B cell (primary cell): Measurements from ENCODE around the gene COX17. TPM values are rescaled to one million over a fixed set of nuclear protein-coding genes. Genes with fewer than 3 reads are reported as not detected.

Experiments
- ATAC-seq: fragments of 200-7000 bp; cut with Tn5 transposase; one replicate; pipeline ENCODE4 v1.10.0; 2021; ENCODE audit warnings: low read depth, mild to moderate bottlenecking, moderate number of reproducible peaks, moderate library complexity
- CTCF ChIA-PET: fragments of 350-600 bp; sonication (Branson Sonifier 250); formaldehyde crosslinking; loops from one replicate; lab custom pipeline; 2021; ENCODE audit warnings: antibody characterized with exemption, inconsistent platforms; lab: Charles Lee
- POLR2A ChIA-PET: fragments of 350-600 bp; sonication (Branson Sonifier 250); formaldehyde crosslinking; loops from one replicate; lab custom pipeline; 2021; ENCODE audit warnings: antibody characterized with exemption; lab: Charles Lee
- DNase-seq: peaks from one replicate; pipeline ENCODE4 v3.0.0; 2013
- H2AFZ ChIP-seq: 2 replicates; pipeline ENCODE4 v1.6.1; 2012; ENCODE audit warnings: mild to moderate bottlenecking, low read depth, low read length; ENCODE audit not compliant: insufficient read depth, poor library complexity, severe bottlenecking
- H3K27ac ChIP-seq, 2 donors: 1 replicate in 1 of 2; 2 replicates in 1 of 2; pipeline ENCODE4 v1.5.1; 2012 to 2013; ENCODE audit warnings: low read length in 2 of 2, mild to moderate bottlenecking in 2 of 2, moderate library complexity in 1 of 2
- H3K27me3 ChIP-seq, 4 experiments: fragments of 200-600 bp in 1 of 4; sonication (generic) in 1 of 4; replicated peaks in 1 of 4; 1 replicate in 2 of 4; 2 replicates in 2 of 4; pipeline versions ENCODE4 v1.6.1 to v1.7.0; 2013 to 2016; ENCODE audit warnings: low read length in 3 of 4, mild to moderate bottlenecking in 2 of 4, mixed read lengths in 1 of 4, moderate library complexity in 1 of 4; ENCODE audit not compliant: insufficient read depth in 4 of 4, control insufficient read depth in 3 of 4; ENCODE audit errors: control extremely low read depth in 1 of 4
- H3K36me3 ChIP-seq, 2 experiments: replicated peaks in 1 of 2; 1 replicate in 1 of 2; 2 replicates in 1 of 2; pipeline versions ENCODE4 v1.6.1 to v1.7.1; 2013; ENCODE audit warnings: low read length in 1 of 2; ENCODE audit not compliant: insufficient read depth in 2 of 2, control insufficient read depth in 1 of 2; ENCODE audit errors: control extremely low read depth in 1 of 2, extremely low read depth in 1 of 2
- H3K4me1 ChIP-seq, 2 donors: fragments of 200-600 bp in 1 of 2; sonication (generic) in 1 of 2; 1 replicate in 1 of 2; 2 replicates in 1 of 2; pipeline versions ENCODE4 v1.5.1 to v1.6.1; 2013 to 2017; ENCODE audit warnings: low read length in 2 of 2; ENCODE audit not compliant: control insufficient read depth in 2 of 2, insufficient read depth in 2 of 2
- H3K4me2 ChIP-seq: replicated peaks from 2 replicates; pipeline ENCODE3; 2012; ENCODE audit warnings: mild to moderate bottlenecking, low read depth, low read length; ENCODE audit not compliant: poor library complexity, severe bottlenecking
- H3K4me3 ChIP-seq, 5 experiments: fragments of 200-600 bp in 1 of 5; sonication (generic) in 1 of 5; 1 replicate in 3 of 5; 2 replicates in 2 of 5; pipeline versions ENCODE4 v1.5.1 to v1.7.0; 2011 to 2016; ENCODE audit warnings: low read length in 4 of 5, mild to moderate bottlenecking in 4 of 5, low read depth in 2 of 5, control low read depth in 1 of 5, moderate library complexity in 1 of 5; ENCODE audit not compliant: insufficient read depth in 1 of 5; ENCODE audit errors: control extremely low read depth in 1 of 5, extremely low read depth in 1 of 5
- H3K79me2 ChIP-seq: fragments of 200-600 bp; sonication (generic); one replicate; pipeline ENCODE4 v1.6.0; 2016; ENCODE audit warnings: low read length; ENCODE audit not compliant: control insufficient read depth, insufficient read depth
- H3K9ac ChIP-seq: fragments of 200-600 bp; sonication (generic); 2 replicates; pipeline ENCODE4 v1.6.1; 2017; ENCODE audit warnings: mild to moderate bottlenecking, low read length, moderate library complexity
- H3K9me3 ChIP-seq, 3 donors: one replicate each; pipeline versions ENCODE4 v1.6.1 to v1.7.1; 2013; ENCODE audit warnings: low read length in 2 of 3; ENCODE audit not compliant: control insufficient read depth in 2 of 3, insufficient read depth in 1 of 3; ENCODE audit errors: control extremely low read depth in 1 of 3
- H4K20me1 ChIP-seq: 2 replicates; pipeline ENCODE4 v1.6.0; 2012; ENCODE audit warnings: mild to moderate bottlenecking, low read length; ENCODE audit not compliant: insufficient read depth, control insufficient read depth, poor library complexity, severe bottlenecking
- H3K27ac Mint-ChIP-seq: one replicate; pipeline ENCODE4 v1.8.0; 2021; ENCODE audit warnings: mixed read lengths
- H3K27me3 Mint-ChIP-seq: one replicate; pipeline ENCODE4 v1.8.0; 2021; ENCODE audit warnings: mixed read lengths
- H3K4me1 Mint-ChIP-seq: one replicate; pipeline ENCODE4 v1.8.0; 2021; ENCODE audit warnings: mixed read lengths
- H3K4me3 Mint-ChIP-seq: one replicate; pipeline ENCODE4 v1.8.0; 2021; ENCODE audit warnings: mixed read lengths
- H3K9me3 Mint-ChIP-seq: one replicate; pipeline ENCODE4 v1.8.0; 2022; ENCODE audit warnings: mixed read lengths; ENCODE audit not compliant: insufficient read depth
- CTCF ChIP-seq: fragments of 200-600 bp; IDR thresholded peaks from one replicate; pipeline ENCODE4 v1.8.0; 2022; ENCODE audit warnings: antibody characterized with exemption, mild to moderate bottlenecking
- EZH2 ChIP-seq: IDR thresholded peaks from 2 replicates; pipeline ENCODE4 v1.6.1; 2012; ENCODE audit warnings: borderline replicate concordance, low read depth, mild to moderate bottlenecking, moderate library complexity, low read length; ENCODE audit not compliant: insufficient read depth, poor library complexity, severe bottlenecking
- WGBS: methylation state at CpG from one replicate; pipeline ENCODE4 v1.1.5; 2013; ENCODE audit warnings: missing lambda C conversion rate; ENCODE audit not compliant: insufficient coverage; 5-methylcytosine and 5-hydroxymethylcytosine counted together
- intact Hi-C: fragments of 100-400 bp; cut with micrococcal nuclease; formaldehyde crosslinking; loops from one replicate; pipeline ENCODE4 v1.10.0; 2022
- polyA plus RNA-seq: library from polyadenylated mRNA; depleted of rRNA; stranded (reverse); fragments of >200 nt; gene quantifications from 2 replicates; pipeline ENCODE4 v1.2.3, GENCODE V29; 2012
- total RNA-seq, 2 donors: library from RNA; stranded (reverse); fragments of 120-200 nt in 1 of 2; gene quantifications; 1 replicate in 1 of 2; 2 replicates in 1 of 2; pipeline versions ENCODE4 v1.2.3 to v1.2.4, GENCODE V29; 2013 to 2022

COX17 gene
- total and polyA plus RNA-seq, 2 donors (not counting 1 experiment from before 2014, with no cell fraction given): 20.0 to 47.8 TPM

GRCh38 chr3:119715105-119715504 lies 37.9 kb upstream of the COX17 start:
- no peak overlapping the region for H3K9ac ChIP-seq
- no peak overlapping the region for H3K4me3 ChIP-seq
- TF ChIP-seq CTCF (no peak), EZH2 (no peak)
- POLR2A ChIA-PET: no interaction called here
- H3K36me3 ChIP-seq: no peaks in the 10 kb centered on the region
- Mint-ChIP-seq H3K9me3 (no peaks in the 10 kb centered on the region), H3K27me3 (no peaks in the 10 kb centered on the region), H3K4me1 (no peaks in the 10 kb centered on the region), H3K4me3 (no peak overlapping the region), H3K27ac (no peak overlapping the region)
- H2AFZ ChIP-seq: no peak overlapping the region
- ATAC-seq: no peak
- DNase-seq: no peak
- H3K27ac ChIP-seq: no peak overlapping the region
- H3K4me1 ChIP-seq: no peaks in the 10 kb centered on the region
- intact Hi-C loops: no loop called here
- WGBS: no CpG with 5 or more reads among the region's 2 CpGs
- H3K9me3 ChIP-seq: no peaks in the 10 kb centered on the region
- CTCF ChIA-PET: no interaction called here
- H3K27me3 ChIP-seq: no peaks in the 10 kb centered on the region
- H3K4me2 ChIP-seq: no peak overlapping the region
- H3K79me2 ChIP-seq: no peaks in the 10 kb centered on the region
- H4K20me1 ChIP-seq: no peaks in the 10 kb centered on the region

- peaks cover 35% of the 10 kb centered on the region for H3K4me1 Mint-ChIP-seq
- Histone ChIP-seq H3K79me2 (no peaks in the 10 kb centered on the region), H3K4me3 (no peak overlapping the region), H2AFZ (no peak overlapping the region), H3K36me3 (no peaks in the 10 kb centered on the region), H3K4me1 (peaks cover 25 to 32% of the 10 kb centered on the region in 2 donors), H3K9me3 (peaks cover 0 to 13% (median 0%) of the 10 kb centered on the region in 3 donors), H4K20me1 (no peaks in the 10 kb centered on the region), H3K27me3 (no peaks in the 10 kb centered on the region), H3K27ac (no peak overlapping the region), H3K4me2 (no peak overlapping the region), H3K9ac (no peak overlapping the region)
- ChIA-PET POLR2A (no interaction called here), CTCF (no interaction called here)
- no peak for TF ChIP-seq CTCF
- no peak for TF ChIP-seq EZH2
- DNase-seq (no peak), ATAC-seq (no peak)
- H3K27me3 Mint-ChIP-seq: no peaks in the 10 kb centered on the region
- peak overlapping the region; percentile 82 for H3K27ac Mint-ChIP-seq
- peak overlapping the region; percentile 88 for H3K4me3 Mint-ChIP-seq
- WGBS: no CpG with 5 or more reads among the region's 8 CpGs
- H3K9me3 Mint-ChIP-seq: peaks cover 5% of the 10 kb centered on the region
- intact Hi-C loops: loop anchor here (1.0 to 10.0 kb wide), 6 partner anchors 241 to 1038 kb away; partner anchors contain the start of genes ARHGAP31, B4GALT4, GSK3B and GTF2E1
Observed at GRCh38 chr3:119703820-119704531, 26.8 kb upstream of the COX17 start.
